HG02870 (cell line): ENCODE data around the gene CCT6A.
"Not testable (repeated sequence)": the region's sequence is repeated elsewhere in the genome, so short reads cannot be mapped to it uniquely, and the experiment has no call there.

Experiments used
- ATAC-seq: cut with Tn5 transposase; IDR thresholded peaks from one replicate; pipeline ENCODE4 v1.9.1; 2021; ENCODE audit warnings: mild to moderate bottlenecking, moderate library complexity; ENCODE audit not compliant: unreplicated experiment

The CCT6A gene

DNA sequence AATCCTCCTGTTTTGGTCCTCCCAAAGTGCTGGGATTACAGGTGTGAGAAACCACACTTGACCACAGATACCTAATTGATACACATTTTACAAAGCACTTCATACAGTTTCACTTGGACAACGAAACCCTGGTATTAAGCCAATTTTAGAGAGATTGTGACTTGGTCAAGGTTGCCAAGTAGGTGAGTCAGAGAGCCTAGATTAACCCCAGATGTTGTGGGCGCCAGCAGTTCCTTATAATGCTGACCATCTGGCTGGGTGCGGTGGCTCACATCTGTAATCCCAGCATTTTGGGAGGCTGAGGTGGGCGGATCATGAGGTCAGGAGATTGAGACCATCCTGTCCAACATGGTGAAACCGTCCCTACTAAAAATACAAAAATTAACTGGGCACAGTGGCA lies 46.1 kb downstream of the CCT6A start:
- ATAC-seq = no peak

DNA sequence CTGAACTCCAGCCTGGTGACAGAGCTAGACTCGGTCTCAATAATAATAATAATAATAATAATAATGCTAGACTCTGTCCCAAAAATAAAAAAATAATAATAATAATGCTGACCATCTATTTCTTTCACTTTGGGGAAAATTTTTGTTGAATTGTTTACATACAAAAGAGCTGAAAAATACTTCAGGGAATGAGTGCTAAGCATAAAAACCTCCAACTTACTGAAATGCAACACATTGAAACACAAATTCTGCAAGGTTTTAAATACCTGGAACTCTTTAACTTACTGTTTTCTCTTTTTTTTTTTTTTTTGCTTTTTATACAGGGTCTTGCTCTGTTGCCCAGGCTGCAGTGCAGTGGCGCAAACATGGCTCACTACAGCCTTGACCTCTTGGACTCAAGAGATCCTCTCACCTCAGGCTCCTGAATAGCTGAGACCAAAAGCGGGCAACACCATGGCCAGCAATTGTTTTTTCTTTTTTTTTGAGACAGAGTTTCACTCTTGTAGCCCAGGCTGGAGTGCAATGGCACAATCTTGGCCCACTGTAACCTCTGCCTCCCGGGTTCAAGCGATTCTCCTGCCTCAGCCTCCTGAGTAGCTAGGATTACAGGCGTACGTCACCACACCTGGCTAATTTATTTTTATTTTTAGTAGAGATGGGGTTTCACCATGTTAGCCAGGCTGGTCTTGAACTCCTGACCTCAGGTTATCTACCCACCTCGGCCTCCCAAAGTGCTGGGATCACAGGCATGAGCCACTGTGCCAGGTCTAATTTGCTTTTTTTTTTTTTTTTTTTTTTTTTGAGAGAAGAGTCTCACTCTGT lies 46.8 kb downstream of the CCT6A start:
- ATAC-seq = not testable (repeated sequence)

DNA sequence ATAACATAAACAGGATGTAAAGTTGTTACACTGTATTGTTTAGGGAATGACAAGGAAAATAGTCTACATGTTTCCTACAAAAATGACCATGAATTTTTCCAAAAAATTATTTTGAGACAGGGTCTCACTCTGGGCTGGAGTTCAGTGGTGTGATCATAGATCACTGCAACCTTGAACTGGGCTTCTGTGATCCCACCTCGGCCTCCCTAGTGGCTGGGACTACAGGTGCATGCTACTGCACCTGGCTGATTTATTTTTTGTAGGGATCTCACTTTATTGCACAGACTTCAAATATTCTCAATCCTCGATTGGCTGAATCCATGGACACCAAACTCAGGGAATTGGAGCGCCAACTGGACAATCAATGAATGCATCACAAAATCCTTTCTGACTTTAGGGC lies 48.1 kb downstream of the CCT6A start:
- no peak for ATAC-seq

DNA sequence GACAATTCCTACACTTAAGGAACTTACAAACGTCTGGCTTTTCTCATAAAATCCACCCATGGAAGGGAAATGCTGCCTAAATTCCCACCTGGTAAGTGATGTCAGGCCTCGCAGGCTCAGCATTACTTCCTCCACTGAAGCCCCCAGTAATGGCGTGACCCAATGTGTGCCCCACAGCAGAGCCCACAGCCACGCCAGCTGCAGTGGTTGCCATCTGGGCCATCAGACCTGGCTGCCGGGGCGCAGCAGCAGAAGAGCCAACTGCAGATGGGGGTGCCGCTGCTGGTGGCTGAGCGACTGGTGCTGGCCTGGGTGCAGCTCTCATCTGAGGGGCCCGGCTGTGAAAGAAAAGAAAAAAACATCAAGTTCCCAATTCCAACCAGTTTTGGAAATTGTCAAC lies 52.6 kb downstream of the CCT6A start:
- not testable (repeated sequence) for ATAC-seq

GRCh38 chr7:56105508-56105907 lies 53.9 kb downstream of the CCT6A start:
- peak; percentile 24 for ATAC-seq

DNA sequence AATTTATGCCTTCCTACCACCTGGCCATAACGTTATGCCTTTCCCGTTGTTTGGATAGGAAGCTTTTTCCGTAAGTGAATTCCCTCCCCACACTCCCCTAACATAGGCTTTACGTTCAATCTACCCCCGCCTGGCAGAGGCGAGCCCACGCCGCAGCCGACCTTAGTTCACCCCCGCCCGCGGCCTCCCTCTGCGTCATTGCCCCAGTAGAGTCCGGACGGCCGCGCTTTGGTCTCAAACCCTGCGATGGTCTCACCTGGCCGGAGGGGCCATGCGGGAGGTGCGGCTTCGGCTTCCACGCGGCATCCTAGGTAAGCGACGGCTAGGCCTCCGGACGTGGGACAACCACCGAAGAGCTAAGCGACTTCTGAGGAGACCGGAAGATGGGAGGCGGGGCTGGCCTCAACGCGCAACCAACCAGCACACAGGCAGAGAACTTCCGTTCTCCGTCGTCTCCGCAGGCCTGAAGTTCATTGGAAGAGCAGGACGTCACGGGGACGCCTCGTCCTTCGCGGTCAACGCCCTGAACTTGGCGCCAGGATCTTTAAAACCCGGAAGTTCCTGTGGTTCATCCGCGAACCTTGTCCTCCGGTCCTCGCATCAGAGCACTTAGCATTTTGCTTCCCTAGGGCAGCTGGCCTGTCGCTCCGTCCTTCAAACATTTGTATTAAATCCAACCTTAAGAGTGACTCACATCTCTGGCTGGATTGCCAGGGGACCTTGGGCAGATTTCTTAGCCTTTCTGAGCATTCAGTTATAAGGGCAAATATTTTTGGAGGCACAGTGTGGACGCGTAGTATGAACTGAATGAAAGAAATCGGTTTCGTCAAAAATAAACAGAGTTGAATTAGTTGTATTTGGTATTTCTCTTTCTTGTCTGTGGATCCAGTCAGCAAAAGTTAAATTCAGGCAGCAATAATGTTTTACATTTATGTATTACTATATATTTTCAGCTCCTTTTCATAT lies 54.8 kb downstream of the CCT6A start, which contains the start of gene CHCHD2:
TSS of gene CHCHD2 (minus strand) at position 369 of the 966 bp plus-strand sequence. CDS start at position 306, 63 bp downstream.
- peak; percentile 99 for ATAC-seq

GRCh38 chr7:56107954-56108258 lies 56.3 kb downstream of the CCT6A start:
- no peak for ATAC-seq

DNA sequence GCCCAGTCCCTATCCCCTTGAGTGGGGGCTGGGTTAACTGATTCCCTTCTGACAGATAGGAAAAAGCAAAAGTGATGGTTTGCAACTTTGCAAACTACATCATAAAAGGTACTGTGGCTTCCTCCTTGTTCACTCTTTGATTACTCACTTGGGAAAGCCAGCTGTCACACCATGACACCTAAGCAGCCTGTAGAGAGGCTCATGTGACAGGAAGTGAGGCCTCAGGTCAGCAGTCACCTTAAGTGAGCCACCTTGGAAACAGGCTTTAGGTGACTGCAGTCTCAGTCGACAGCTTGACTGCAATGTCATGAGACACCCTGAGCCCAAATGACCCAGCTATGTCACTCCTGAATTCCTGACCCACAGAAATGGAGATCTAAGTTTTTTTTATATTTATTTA lies 59.0 kb downstream of the CCT6A start:
- ATAC-seq = no peak

DNA sequence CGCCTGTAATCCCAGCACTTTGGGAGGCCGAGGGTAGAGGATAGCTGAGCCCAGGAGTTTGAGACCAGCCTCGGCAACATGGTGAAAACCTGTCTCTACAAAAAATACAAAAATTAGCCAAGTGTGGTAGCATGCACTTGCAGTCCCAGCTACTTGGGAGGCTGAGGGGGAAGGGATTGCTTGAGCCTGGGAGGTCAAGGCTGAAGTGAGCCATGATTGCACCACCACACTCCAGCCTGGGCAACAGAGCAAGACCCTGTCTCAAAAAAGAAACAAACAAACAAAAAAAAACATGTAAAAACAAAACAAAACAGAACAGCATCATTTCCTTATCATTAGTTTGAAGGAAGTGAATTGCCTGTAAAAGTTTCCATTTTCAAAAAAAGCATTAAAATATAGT lies 60.7 kb downstream of the CCT6A start:
- not testable (repeated sequence) for ATAC-seq
